ENCODE data around the gene MAP3K4. TPM values are rescaled to one million over a fixed set of nuclear protein-coding genes. Genes with fewer than 3 reads are reported as not detected.

The MAP3K4 gene
- total and polyA plus RNA-seq, 2 of the 8 experiments (the other 6 are each of a cell fraction or from before 2014, with no cell fraction given) = 16.6 to 51.6 TPM

DNA sequence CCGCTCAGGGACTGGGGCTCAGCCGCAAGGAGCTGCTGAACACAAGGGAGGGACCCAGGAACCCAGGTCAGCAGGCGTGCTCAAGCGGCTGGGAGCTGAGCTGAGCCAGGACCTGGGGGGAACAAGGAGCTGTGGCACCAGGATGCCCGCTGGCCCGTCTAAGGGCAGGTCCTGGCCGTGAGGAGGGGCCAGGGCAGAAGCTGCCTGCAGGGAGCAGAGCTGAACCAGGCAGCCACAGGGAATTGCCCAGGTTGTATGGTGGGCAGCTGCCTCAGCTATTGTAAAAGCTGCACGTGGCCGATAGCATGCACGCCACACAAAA lies 148.9 kb downstream of the MAP3K4 start:
- Histone ChIP-seq H3K27me3 (replicated peaks in 1 of 4; ENCODE audit: control insufficient read depth in 3 of 4, extremely low read depth in 1 of 4, insufficient read depth in 3 of 4, low read length in 3 of 4) (no peaks in the 10 kb centered on the region), H3K14ac (ENCODE audit: insufficient read length) (no peak overlapping the region), H3K56ac (replicated peaks; ENCODE audit: insufficient read length, low read depth, low read length) (no peak overlapping the region), H3K79me1 (ENCODE audit: low read depth, low read length) (no peaks in the 10 kb centered on the region), H2BK120ac (replicated peaks; ENCODE audit: low read depth, low read length) (no peak overlapping the region), H3K4me1 (replicated peaks in 1 of 4; ENCODE audit: control insufficient read depth in 3 of 4, insufficient read depth in 4 of 4, low read length in 3 of 4) (no peaks in the 10 kb centered on the region; a peak in 1 of 7 replicates), H2BK15ac (ENCODE audit: low read length) (no peak overlapping the region), H2BK5ac (ENCODE audit: low read depth, low read length) (no peak overlapping the region), H4K8ac (ENCODE audit: extremely low read depth, insufficient read depth, low read length) (no peak overlapping the region), H2AK5ac (ENCODE audit: low read depth, low read length) (no peak overlapping the region), H4K20me1 (replicated peaks in 1 of 2; ENCODE audit: control insufficient read depth in 1 of 2, insufficient read depth in 2 of 2, low read length in 2 of 2) (peaks cover 0 to 5% of the 10 kb centered on the region in 2 experiments), H2AFZ (ENCODE audit: low read length) (no peak overlapping the region), H3K9me3 (ENCODE audit: insufficient read depth in 2 of 2, low read depth in 1 of 2, low read length in 1 of 2) (no peaks in the 10 kb centered on the region), H2BK20ac (ENCODE audit: low read length) (no peak overlapping the region), H3K18ac (ENCODE audit: extremely low read depth, low read length) (no peak overlapping the region), H3K36me3 (ENCODE audit: control insufficient read depth in 2 of 4, insufficient read depth in 4 of 4, low read length in 3 of 4) (peaks cover 0 to 16% (median 7%) of the 10 kb centered on the region in 4 experiments; a peak in 4 of 8 replicates), H3K23me2 (ENCODE audit: low read depth, low read length) (no peaks in the 10 kb centered on the region), H4K91ac (replicated peaks; ENCODE audit: insufficient read length, low read length) (no peak overlapping the region), H3K27ac (ENCODE audit: low read depth, low read length) (no peak overlapping the region), H3K4ac (replicated peaks; ENCODE audit: insufficient read length, low read depth, low read length) (no peak overlapping the region), H3K4me3 (ENCODE audit: extremely low read depth in 1 of 4, insufficient read depth in 2 of 4, low read depth in 3 of 4, low read length in 4 of 4) (no peak overlapping the region), H3K9ac (replicated peaks in 1 of 4; ENCODE audit: extremely low read depth in 1 of 4, low read depth in 3 of 4, low read length in 3 of 4) (no peak overlapping the region), H3K79me2 (ENCODE audit: control insufficient read depth in 1 of 2, insufficient read depth in 2 of 2, low read length in 2 of 2) (no peaks in the 10 kb centered on the region), H3K4me2 (ENCODE audit: insufficient read depth in 1 of 2, low read depth in 2 of 2, low read length in 2 of 2) (no peak overlapping the region), H3K23ac (ENCODE audit: insufficient read length) (no peak overlapping the region), H4K5ac (ENCODE audit: insufficient read length, low read depth, low read length) (no peak overlapping the region), H2BK12ac (ENCODE audit: low read depth, low read length) (no peak overlapping the region)
- ChIA-PET POLR2A (ENCODE audit: partially characterized antibody) (no interaction called here), CTCF (ENCODE audit: partially characterized antibody) (interaction anchor here (0.7 to 5.0 kb wide), 11 partner anchors 10 to 233 kb away, joined by 3 to 77 read pairs (median 4); no protein-coding TSS in a partner anchor)
- 87% methylated on average over 10 of the region's 10 CpGs; no CpG with 5 or more reads in 1 of the 2 experiments for WGBS, 2 experiments (ENCODE audit: extremely low coverage in 1 of 2, insufficient coverage in 1 of 2, insufficient read length in 1 of 2, insufficient replicate concordance in 2 of 2, low coverage in 1 of 2, low lambda C conversion rate in 2 of 2, missing lambda C conversion rate in 1 of 2)
- FAIRE-seq (no peak), DNase-seq (ENCODE audit: low read depth in 1 of 2, low spot score in 2 of 2) (peak in 1 of 2 experiments; percentile 45)
- TF ChIP-seq CEBPB (IDR thresholded peaks at IDR 0.05; ENCODE audit: low read depth, low read length) = no peak
- no peak for TF ChIP-seq RBBP5 (IDR thresholded peaks at IDR 0.05; ENCODE audit: borderline replicate concordance, low read depth, low read length)
- TF ChIP-seq, protein P1, sequence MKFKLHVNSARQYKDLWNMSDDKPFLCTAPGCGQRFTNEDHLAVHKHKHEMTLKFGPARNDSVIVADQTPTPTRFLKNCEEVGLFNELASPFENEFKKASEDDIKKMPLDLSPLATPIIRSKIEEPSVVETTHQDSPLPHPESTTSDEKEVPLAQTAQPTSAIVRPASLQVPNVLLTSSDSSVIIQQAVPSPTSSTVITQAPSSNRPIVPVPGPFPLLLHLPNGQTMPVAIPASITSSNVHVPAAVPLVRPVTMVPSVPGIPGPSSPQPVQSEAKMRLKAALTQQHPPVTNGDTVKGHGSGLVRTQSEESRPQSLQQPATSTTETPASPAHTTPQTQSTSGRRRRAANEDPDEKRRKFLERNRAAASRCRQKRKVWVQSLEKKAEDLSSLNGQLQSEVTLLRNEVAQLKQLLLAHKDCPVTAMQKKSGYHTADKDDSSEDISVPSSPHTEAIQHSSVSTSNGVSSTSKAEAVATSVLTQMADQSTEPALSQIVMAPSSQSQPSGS (IDR thresholded peaks at IDR 0.05; ENCODE audit: low read length) = no peak
- TF ChIP-seq TBP (IDR thresholded peaks at IDR 0.05; ENCODE audit: low read depth, low read length) = no peak
- TF ChIP-seq MAFK (IDR thresholded peaks at IDR 0.05; ENCODE audit: low read depth, low read length) = no peak
- TF ChIP-seq POLR2AphosphoS5 (IDR thresholded peaks at IDR 0.05; ENCODE audit: low read depth, low read length) = no peak
- TF ChIP-seq NANOG (IDR thresholded peaks at IDR 0.05; ENCODE audit: insufficient read depth, low read depth, low read length, poor library complexity, severe bottlenecking) = no peak
- TF ChIP-seq NRF1 (IDR thresholded peaks at IDR 0.05; ENCODE audit: low read depth, low read length) = no peak
- TF ChIP-seq POLR2A (IDR thresholded peaks at IDR 0.05; ENCODE audit: control extremely low read depth in 1 of 2, low read depth in 2 of 2, low read length in 2 of 2) = no peak
- TF ChIP-seq FOSL1 (IDR thresholded peaks at IDR 0.05; ENCODE audit: insufficient read depth, low read depth, low read length) = no peak
